H1 (cell line): ENCODE results near the gene SLC12A8. TPM values are rescaled to one million over a fixed set of nuclear protein-coding genes. Genes with fewer than 3 reads are reported as not detected.

ENCODE experiments used
- CTCF ChIA-PET: fragments of 300-600 bp; sonication (Branson Sonifier 250); formaldehyde crosslinking; loops from one replicate; lab custom pipeline; 2021; ENCODE audit not compliant: partially characterized antibody; lab: Charles Lee
- POLR2A ChIA-PET: fragments of 300-600 bp; sonication (Branson Sonifier 250); formaldehyde crosslinking; loops from one replicate; lab custom pipeline; 2021; ENCODE audit warnings: inconsistent platforms; ENCODE audit not compliant: partially characterized antibody; lab: Charles Lee
- DNase-seq, 2 experiments: peaks; one replicate each; pipeline versions ENCODE4 v3.0.0 to v3.0.0-alpha.2; 2010 to 2022; ENCODE audit warnings: low spot score in 2 of 2, low read depth in 1 of 2, mixed read lengths in 1 of 2
- FAIRE-seq: peaks from 2 replicates; lab custom pipeline; 2011; peaks lifted over from hg19 to GRCh38; lab: Jason Lieb, UNC
- H2AFZ ChIP-seq: 2 replicates; pipeline ENCODE4 v1.8.1; 2012; ENCODE audit warnings: low read length, inconsistent platforms
- H2AK5ac ChIP-seq: 2 replicates; pipeline ENCODE4 v1.6.1; 2013; ENCODE audit warnings: low read depth, low read length
- H2BK120ac ChIP-seq: replicated peaks from 2 replicates; pipeline ENCODE3; 2013; ENCODE audit warnings: low read depth, low read length, inconsistent platforms
- H2BK12ac ChIP-seq: 2 replicates; pipeline ENCODE4 v1.6.1; 2013; ENCODE audit warnings: low read depth, low read length
- H2BK15ac ChIP-seq: 2 replicates; pipeline ENCODE4 v1.6.1; 2013; ENCODE audit warnings: low read length
- H2BK20ac ChIP-seq: 2 replicates; pipeline ENCODE4 v1.6.1; 2013; ENCODE audit warnings: low read length
- H2BK5ac ChIP-seq: 2 replicates; pipeline ENCODE4 v1.6.1; 2013; ENCODE audit warnings: low read depth, low read length
- H3K14ac ChIP-seq: 2 replicates; pipeline ENCODE4 v1.6.1; 2013; ENCODE audit warnings: inconsistent platforms; ENCODE audit not compliant: insufficient read length
- H3K18ac ChIP-seq: 2 replicates; pipeline ENCODE4 v1.6.1; 2013; ENCODE audit warnings: low read length; ENCODE audit errors: extremely low read depth
- H3K23ac ChIP-seq: 2 replicates; pipeline ENCODE4 v1.6.1; 2013; ENCODE audit warnings: inconsistent platforms; ENCODE audit not compliant: insufficient read length
- H3K23me2 ChIP-seq: 2 replicates; pipeline ENCODE4 v1.6.1; 2013; ENCODE audit warnings: low read depth, low read length
- H3K27ac ChIP-seq: 2 replicates; pipeline ENCODE4 v1.6.1; 2011; ENCODE audit warnings: low read depth, low read length, inconsistent platforms
- H3K27me3 ChIP-seq, 4 experiments: replicated peaks in 1 of 4; 1 replicate in 1 of 4; 2 replicates in 3 of 4; pipeline versions ENCODE4 v1.6.1 to v1.8.1; 2011 to 2013; ENCODE audit warnings: low read length in 3 of 4, mild to moderate bottlenecking in 3 of 4, inconsistent platforms in 2 of 4, mixed read lengths in 2 of 4, moderate library complexity in 1 of 4; ENCODE audit not compliant: control insufficient read depth in 3 of 4, insufficient read depth in 3 of 4; ENCODE audit errors: extremely low read depth in 1 of 4
- H3K36me3 ChIP-seq, 4 experiments: 2 replicates each; pipeline versions ENCODE4 v1.6.1 to v1.8.1; 2011 to 2013; ENCODE audit warnings: mild to moderate bottlenecking in 4 of 4, low read length in 3 of 4, moderate library complexity in 2 of 4, control low read depth in 1 of 4, inconsistent platforms in 1 of 4; ENCODE audit not compliant: insufficient read depth in 4 of 4, control insufficient read depth in 2 of 4
- H3K4ac ChIP-seq: replicated peaks from 2 replicates; pipeline ENCODE3; 2013; ENCODE audit warnings: low read length, low read depth, mixed read lengths, inconsistent platforms; ENCODE audit not compliant: insufficient read length
- H3K4me1 ChIP-seq, 4 experiments: replicated peaks in 1 of 4; 1 replicate in 1 of 4; 2 replicates in 3 of 4; pipeline versions ENCODE4 v1.6.1 to v1.8.1; 2011 to 2013; ENCODE audit warnings: low read length in 3 of 4, inconsistent platforms in 2 of 4, mixed read lengths in 1 of 4; ENCODE audit not compliant: insufficient read depth in 4 of 4, control insufficient read depth in 3 of 4
- H3K4me2 ChIP-seq, 2 experiments: 2 replicates each; pipeline versions ENCODE4 v1.6.1 to v1.8.1; 2011 to 2013; ENCODE audit warnings: low read depth in 2 of 2, low read length in 2 of 2, control low read depth in 1 of 2, inconsistent platforms in 1 of 2, mild to moderate bottlenecking in 1 of 2; ENCODE audit not compliant: insufficient read depth in 1 of 2
- H3K4me3 ChIP-seq, 4 experiments: fragments of 200-600, 300-600 bp in 1 of 4; sonication (generic), shearing (Covaris generic), sonication (Bioruptor Twin) in 1 of 4; 2 replicates each; pipeline versions ENCODE4 v1.5.1 to v1.8.1; 2011 to 2016; ENCODE audit warnings: low read length in 4 of 4, low read depth in 3 of 4, control low read depth in 2 of 4, inconsistent platforms in 2 of 4, mild to moderate bottlenecking in 2 of 4, mixed read lengths in 1 of 4, moderate library complexity in 1 of 4; ENCODE audit not compliant: insufficient read depth in 2 of 4; ENCODE audit errors: extremely low read depth in 1 of 4
- H3K56ac ChIP-seq: replicated peaks from 2 replicates; pipeline ENCODE3; 2013; ENCODE audit warnings: low read depth, mild to moderate bottlenecking, mixed read lengths, low read length, inconsistent platforms; ENCODE audit not compliant: insufficient read length
- H3K79me1 ChIP-seq: 2 replicates; pipeline ENCODE4 v1.6.1; 2013; ENCODE audit warnings: low read depth, low read length, control low read depth
- H3K79me2 ChIP-seq, 2 experiments: 2 replicates each; pipeline versions ENCODE4 v1.6.1 to v1.8.1; 2012 to 2013; ENCODE audit warnings: low read length in 2 of 2, mild to moderate bottlenecking in 2 of 2, inconsistent platforms in 1 of 2; ENCODE audit not compliant: insufficient read depth in 2 of 2, control insufficient read depth in 1 of 2
- H3K9ac ChIP-seq, 4 experiments: replicated peaks in 1 of 4; 1 replicate in 1 of 4; 2 replicates in 3 of 4; pipeline versions ENCODE4 v1.6.1 to v1.8.1; 2011 to 2013; ENCODE audit warnings: low read depth in 3 of 4, low read length in 3 of 4, control low read depth in 2 of 4, mild to moderate bottlenecking in 2 of 4, moderate library complexity in 2 of 4, inconsistent platforms in 1 of 4; ENCODE audit errors: extremely low read depth in 1 of 4
- H3K9me3 ChIP-seq, 2 experiments: 2 replicates each; pipeline versions ENCODE4 v1.6.1 to v1.8.1; 2012 to 2013; ENCODE audit warnings: mild to moderate bottlenecking in 2 of 2, moderate library complexity in 2 of 2, control low read depth in 1 of 2, inconsistent platforms in 1 of 2, low read depth in 1 of 2, low read length in 1 of 2, mixed read lengths in 1 of 2; ENCODE audit not compliant: insufficient read depth in 2 of 2
- H4K20me1 ChIP-seq, 2 experiments: replicated peaks in 1 of 2; 2 replicates each; pipeline versions ENCODE3 to v1.8.1; 2011 to 2013; ENCODE audit warnings: inconsistent platforms in 2 of 2, low read length in 2 of 2, mild to moderate bottlenecking in 1 of 2; ENCODE audit not compliant: insufficient read depth in 2 of 2, control insufficient read depth in 1 of 2
- H4K5ac ChIP-seq: 2 replicates; pipeline ENCODE4 v1.6.1; 2013; ENCODE audit warnings: low read length, low read depth, mixed read lengths, inconsistent platforms; ENCODE audit not compliant: insufficient read length
- H4K8ac ChIP-seq: 2 replicates; pipeline ENCODE4 v1.8.0; 2013; ENCODE audit warnings: mild to moderate bottlenecking, moderate library complexity, low read length, inconsistent platforms; ENCODE audit not compliant: insufficient read depth; ENCODE audit errors: extremely low read depth
- H4K91ac ChIP-seq: replicated peaks from 2 replicates; pipeline ENCODE3; 2013; ENCODE audit warnings: low read length, mixed read lengths, inconsistent platforms; ENCODE audit not compliant: insufficient read length
- BCL11A ChIP-seq, 2 experiments: IDR thresholded peaks; one replicate each; pipeline ENCODE4 v1.6.1; 2011; ENCODE audit warnings: low read depth in 2 of 2, low read length in 2 of 2, mild to moderate bottlenecking in 2 of 2
- BRCA1 ChIP-seq: IDR thresholded peaks from 2 replicates; pipeline ENCODE4 v1.6.1; 2012; ENCODE audit warnings: low read depth, low read length, improper control_type of control experiment
- CTBP2 ChIP-seq: IDR thresholded peaks from 2 replicates; pipeline ENCODE4 v1.7.0; 2011; ENCODE audit warnings: borderline replicate concordance, mild to moderate bottlenecking, moderate library complexity, mixed read lengths, low read length; ENCODE audit not compliant: insufficient read depth, insufficient read length
- HDAC6 ChIP-seq: IDR thresholded peaks from one replicate; pipeline ENCODE4 v1.7.1; 2012; ENCODE audit warnings: low read depth, mild to moderate bottlenecking, inconsistent platforms, low read length, moderate library complexity
- JUND ChIP-seq: IDR thresholded peaks from 2 replicates; pipeline ENCODE4 v1.6.1; 2011; ENCODE audit warnings: mild to moderate bottlenecking, improper control_type of control experiment, low read length
- KDM5A ChIP-seq: fragments of 200-600 bp; IDR thresholded peaks from 2 replicates; pipeline ENCODE4 v1.7.1; 2012; ENCODE audit warnings: mild to moderate bottlenecking, low read length, inconsistent platforms, mixed read lengths
- NANOG ChIP-seq: IDR thresholded peaks from 2 replicates; pipeline ENCODE4 v1.6.1; 2011; ENCODE audit warnings: low read length, low read depth, mild to moderate bottlenecking, inconsistent platforms; ENCODE audit not compliant: insufficient read depth, poor library complexity, severe bottlenecking
- RFX5 ChIP-seq: IDR thresholded peaks from 2 replicates; pipeline ENCODE4 v1.6.1; 2011; ENCODE audit warnings: low read depth, low read length, improper control_type of control experiment, borderline replicate concordance
- SAP30 ChIP-seq: fragments of 300-600 bp; sonication (generic); IDR thresholded peaks from 2 replicates; pipeline ENCODE4 v1.7.1; 2012; ENCODE audit warnings: low read length, moderate library complexity, mild to moderate bottlenecking, inconsistent platforms; ENCODE audit not compliant: insufficient read depth, insufficient replicate concordance
- WGBS, 2 experiments: shearing (Covaris generic) in 1 of 2; methylation state at CpG; one replicate each; pipeline versions ENCODE4 v1.1.6 to v1.1.7; 2013 to 2015; ENCODE audit warnings: low lambda C conversion rate in 2 of 2, mixed read lengths in 2 of 2, inconsistent platforms in 1 of 2, low coverage in 1 of 2, missing lambda C conversion rate in 1 of 2; ENCODE audit not compliant: insufficient replicate concordance in 2 of 2, insufficient coverage in 1 of 2, insufficient read length in 1 of 2; ENCODE audit errors: extremely low coverage in 1 of 2, missing lambda C conversion rate in 1 of 2; 5-methylcytosine and 5-hydroxymethylcytosine counted together
- polyA plus RNA-seq, 7 experiments: library from polyadenylated mRNA; depleted of rRNA in 3 of 7; stranded (reverse) in 5 of 7; unstranded in 2 of 7; fragments of >200 nt in 5 of 7; fragments of 200-250 nt in 2 of 7; gene quantifications; 1 replicate in 5 of 7; 2 replicates in 1 of 7; 4 replicates in 1 of 7; pipeline versions ENCODE4 v1.2.1 to v1.2.3, GENCODE V29; 2011 to 2013; ENCODE audit warnings: missing spikeins in 2 of 7, mixed read lengths in 2 of 7
- total RNA-seq: library from RNA; stranded (reverse); fragmentation: NEBNext Ultra II Directional; extraction: Animal tissue kit (Norgen Biotek cat#: 25700); gene quantifications from 2 replicates; pipeline ENCODE4 v1.2.1, GENCODE V29; 2021
- TF ChIP-seq, protein P1 (sequence below): IDR thresholded peaks from 2 replicates; pipeline ENCODE4 v1.6.1; 2012; ENCODE audit warnings: inconsistent platforms

SLC12A8 gene
- total and polyA plus RNA-seq, 2 of the 8 experiments (the other 6 are each of a cell fraction or from before 2014, with no cell fraction given) = 13.7 to 14.4 TPM

DNA sequence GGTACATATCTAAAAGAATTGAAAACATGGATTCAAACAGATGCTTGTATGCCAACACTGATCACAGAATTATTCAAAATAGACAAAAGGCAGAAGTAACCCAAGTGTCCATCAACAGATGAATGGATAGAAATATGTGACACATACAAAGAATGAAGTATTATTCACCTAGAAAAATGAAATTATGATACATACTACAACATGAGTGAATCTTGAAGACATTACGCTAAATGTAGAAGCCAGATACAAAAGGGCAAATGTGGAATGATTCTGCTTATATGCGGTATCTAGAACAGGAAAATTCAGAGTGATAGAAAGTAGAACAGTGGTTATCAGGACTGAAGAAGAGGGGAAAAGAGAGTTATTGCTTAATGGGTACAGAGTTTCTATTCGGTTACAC, 26.2 kb upstream of the SLC12A8 start:
- TF ChIP-seq RFX5 (no peak), BCL11A (IDR thresholded peaks at IDR 0.05; ENCODE audit: low read depth in 2 of 2, low read length in 2 of 2) (no peak), NANOG (no peak), JUND (no peak), HDAC6 (no peak), KDM5A (no peak), SAP30 (no peak), CTBP2 (no peak), BRCA1 (no peak)
- TF ChIP-seq, protein P1, sequence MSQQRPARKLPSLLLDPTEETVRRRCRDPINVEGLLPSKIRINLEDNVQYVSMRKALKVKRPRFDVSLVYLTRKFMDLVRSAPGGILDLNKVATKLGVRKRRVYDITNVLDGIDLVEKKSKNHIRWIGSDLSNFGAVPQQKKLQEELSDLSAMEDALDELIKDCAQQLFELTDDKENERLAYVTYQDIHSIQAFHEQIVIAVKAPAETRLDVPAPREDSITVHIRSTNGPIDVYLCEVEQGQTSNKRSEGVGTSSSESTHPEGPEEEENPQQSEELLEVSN = no peak
- DNase-seq = no peak
- POLR2A ChIA-PET = no interaction called here
- no peak overlapping the region for H3K9ac ChIP-seq
- H3K4ac ChIP-seq = no peak overlapping the region
- H3K4me3 ChIP-seq = no peak overlapping the region
- no peak overlapping the region for H4K8ac ChIP-seq
- H2BK120ac ChIP-seq = no peak overlapping the region
- no peak overlapping the region for H2AK5ac ChIP-seq
- H2AFZ ChIP-seq = no peak overlapping the region
- no peak for FAIRE-seq
- H3K56ac ChIP-seq = no peak overlapping the region
- no peak overlapping the region for H3K27ac ChIP-seq
- H3K79me1 ChIP-seq = no peaks in the 10 kb centered on the region
- H3K27me3 ChIP-seq = no peaks in the 10 kb centered on the region
- H3K4me1 ChIP-seq = no peaks in the 10 kb centered on the region
- no peaks in the 10 kb centered on the region for H3K23me2 ChIP-seq
- H2BK15ac ChIP-seq = no peak overlapping the region
- no peak overlapping the region for H3K18ac ChIP-seq
- H3K14ac ChIP-seq = no peak overlapping the region
- no peak overlapping the region for H4K91ac ChIP-seq
- no peaks in the 10 kb centered on the region for H3K79me2 ChIP-seq
- no peaks in the 10 kb centered on the region for H3K36me3 ChIP-seq
- CTCF ChIA-PET = no interaction called here
- no peak overlapping the region for H4K5ac ChIP-seq
- H2BK5ac ChIP-seq = no peak overlapping the region
- no peak overlapping the region for H3K4me2 ChIP-seq
- H2BK20ac ChIP-seq = no peak overlapping the region
- H3K9me3 ChIP-seq = no peaks in the 10 kb centered on the region
- no peak overlapping the region for H3K23ac ChIP-seq
- H4K20me1 ChIP-seq = no peaks in the 10 kb centered on the region
- WGBS, 2 experiments = 91% methylated on average over 3 of the region's 3 CpGs; no CpG with 5 or more reads in 1 of the 2 experiments
- no peak overlapping the region for H2BK12ac ChIP-seq
